Psoas muscle (tissue), 8 donors: Measurements from ENCODE around the gene TFF1. TPM values are rescaled to one million over a fixed set of nuclear protein-coding genes. Genes with fewer than 3 reads are reported as not detected.

Experiments used
- ATAC-seq, 4 donors: fragments of 200-7000 bp; cut with Tn5 transposase; one replicate each; pipeline ENCODE4 v1.9.1; 2020; ENCODE audit warnings: moderate library complexity in 3 of 4, mild to moderate bottlenecking in 2 of 4
- DNase-seq, 2 donors: peaks; one replicate each; pipeline ENCODE4 v3.0.0-alpha.2; 2020
- H3K27ac ChIP-seq: fragments of 200-600 bp; one replicate; pipeline ENCODE4 v1.8.0; 2022
- H3K27me3 ChIP-seq, 3 donors: fragments of 200-600 bp in 1 of 3; one replicate each; pipeline versions ENCODE4 v1.6.1 to v1.8.0; 2013 to 2022; ENCODE audit warnings: low read length in 2 of 3, mild to moderate bottlenecking in 2 of 3, moderate library complexity in 1 of 3; ENCODE audit not compliant: insufficient read depth in 3 of 3
- H3K36me3 ChIP-seq, 2 donors: fragments of 200-600 bp in 1 of 2; one replicate each; pipeline versions ENCODE4 v1.6.1 to v1.8.0; 2013 to 2022; ENCODE audit warnings: low read depth in 1 of 2, mild to moderate bottlenecking in 1 of 2, moderate library complexity in 1 of 2; ENCODE audit not compliant: insufficient read depth in 1 of 2
- H3K4me1 ChIP-seq: fragments of 200-600 bp; one replicate; pipeline ENCODE4 v1.8.0; 2022
- H3K4me3 ChIP-seq: fragments of 200-600 bp; one replicate; pipeline ENCODE4 v1.8.0; 2022; ENCODE audit warnings: mild to moderate bottlenecking
- H3K9me3 ChIP-seq: fragments of 200-600 bp; one replicate; pipeline ENCODE4 v1.8.0; 2022
- WGBS, 3 donors: extraction: QIAGEN DNeasy Blood & Tissue Kit; methylation state at CpG; one replicate each; pipeline versions ENCODE4 v1.1.6 to v1.1.7; 2013; 5-methylcytosine and 5-hydroxymethylcytosine counted together
- intact Hi-C, 2 donors: fragments of 100-400 bp; cut with DNase I; formaldehyde crosslinking; loops; one replicate each; pipeline versions ENCODE4 v1.11.0 to v1.14.2; 2022
- polyA plus RNA-seq, 3 donors: library from polyadenylated mRNA; stranded (reverse); fragments of 200-250 nt; gene quantifications; one replicate each; pipeline ENCODE4 v1.2.3, GENCODE V29; 2013
- total RNA-seq, 4 donors: library from RNA; stranded (reverse); fragmentation: NEBNext Ultra II Directional in 2 of 4; extraction: Animal tissue kit (Norgen Biotek cat#: 25700) in 2 of 4; gene quantifications; one replicate each; pipeline versions ENCODE4 v1.2.1 to v1.2.4, GENCODE V29; 2021 to 2023
- TF ChIP-seq, protein P1 (sequence below): fragments of 200-600 bp; IDR thresholded peaks from one replicate; pipeline ENCODE4 v1.8.0; 2022; ENCODE audit warnings: antibody characterized with exemption
- donor health status: healthy with polysubstance abuse.
- donor health status: DM: no; HTN: no; CAD: no; lungs with moderate emphysema.
- donor health status: Bipolar disorder and iron deficiency.
- donor health status: healthy.
- donor health status: DM: yes; HTN: yes; CAD: no.
- donor health status: DM: no; HTN: no; CAD: no.
- donor health status: DM: no; HTN: no; CAD: no.
- donor health status: DM: yes; HTN: yes; CAD: no.

The TFF1 gene
- total and polyA plus RNA-seq, 7 donors = 0.16 TPM; not detected in 6

DNA sequence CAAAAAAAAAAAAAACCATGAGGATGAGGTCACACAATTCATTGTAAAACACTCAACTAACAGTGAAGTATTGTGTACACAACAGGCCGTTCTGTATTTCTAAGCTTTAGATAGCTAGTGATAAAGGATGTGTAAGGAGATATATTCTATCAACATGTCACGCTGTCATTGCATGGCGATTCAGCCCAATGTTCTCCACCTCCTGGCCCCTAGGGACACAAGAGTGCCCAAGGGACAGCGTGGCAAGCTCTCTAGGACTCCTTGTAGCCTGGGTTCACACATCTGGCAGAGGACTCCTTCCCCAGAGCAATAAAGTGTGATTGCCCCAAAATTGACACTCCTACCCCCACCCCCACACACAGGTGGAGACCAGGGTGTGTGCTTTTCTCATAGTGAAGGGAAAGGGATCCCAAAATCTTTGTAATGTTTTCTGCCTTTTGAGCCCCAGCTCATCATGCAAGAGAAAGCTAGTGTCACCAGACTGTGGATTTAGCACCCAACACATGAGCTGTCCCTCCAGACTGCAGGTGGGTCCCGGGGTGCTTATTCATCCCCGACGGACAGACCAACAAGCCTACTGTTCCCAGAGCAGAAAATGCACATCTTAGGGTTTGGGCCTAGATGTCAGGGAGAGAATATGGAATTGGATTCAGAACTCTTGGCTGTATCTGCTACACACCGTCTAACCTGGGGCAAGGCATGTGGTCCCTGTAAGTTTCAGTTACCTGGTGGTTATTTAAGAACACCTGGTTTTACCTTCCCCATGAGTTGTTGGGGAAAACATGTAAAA, 18.0 kb upstream of the TFF1 start:
- peaks cover 0 to 15% (median 7%) of the 10 kb centered on the region in 3 donors for H3K27me3 ChIP-seq
- ATAC-seq (no peak), DNase-seq (peak in 1 of 2 donors; percentile 6)
- WGBS, 3 donors = 68 to 74% (median 73%) methylated on average over 8 of the region's 8 CpGs
- no peaks in the 10 kb centered on the region for H3K36me3 ChIP-seq
- H3K4me3 ChIP-seq = no peak overlapping the region
- TF ChIP-seq, protein P1, sequence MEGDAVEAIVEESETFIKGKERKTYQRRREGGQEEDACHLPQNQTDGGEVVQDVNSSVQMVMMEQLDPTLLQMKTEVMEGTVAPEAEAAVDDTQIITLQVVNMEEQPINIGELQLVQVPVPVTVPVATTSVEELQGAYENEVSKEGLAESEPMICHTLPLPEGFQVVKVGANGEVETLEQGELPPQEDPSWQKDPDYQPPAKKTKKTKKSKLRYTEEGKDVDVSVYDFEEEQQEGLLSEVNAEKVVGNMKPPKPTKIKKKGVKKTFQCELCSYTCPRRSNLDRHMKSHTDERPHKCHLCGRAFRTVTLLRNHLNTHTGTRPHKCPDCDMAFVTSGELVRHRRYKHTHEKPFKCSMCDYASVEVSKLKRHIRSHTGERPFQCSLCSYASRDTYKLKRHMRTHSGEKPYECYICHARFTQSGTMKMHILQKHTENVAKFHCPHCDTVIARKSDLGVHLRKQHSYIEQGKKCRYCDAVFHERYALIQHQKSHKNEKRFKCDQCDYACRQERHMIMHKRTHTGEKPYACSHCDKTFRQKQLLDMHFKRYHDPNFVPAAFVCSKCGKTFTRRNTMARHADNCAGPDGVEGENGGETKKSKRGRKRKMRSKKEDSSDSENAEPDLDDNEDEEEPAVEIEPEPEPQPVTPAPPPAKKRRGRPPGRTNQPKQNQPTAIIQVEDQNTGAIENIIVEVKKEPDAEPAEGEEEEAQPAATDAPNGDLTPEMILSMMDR = no peak
- no peaks in the 10 kb centered on the region for H3K4me1 ChIP-seq
- H3K9me3 ChIP-seq = no peaks in the 10 kb centered on the region
- no peak overlapping the region for H3K27ac ChIP-seq
- intact Hi-C loops = loop anchor here in 1 of 2 donors (10.0 kb wide), 1 partner anchor 240 kb away; no protein-coding TSS in a partner anchor

DNA sequence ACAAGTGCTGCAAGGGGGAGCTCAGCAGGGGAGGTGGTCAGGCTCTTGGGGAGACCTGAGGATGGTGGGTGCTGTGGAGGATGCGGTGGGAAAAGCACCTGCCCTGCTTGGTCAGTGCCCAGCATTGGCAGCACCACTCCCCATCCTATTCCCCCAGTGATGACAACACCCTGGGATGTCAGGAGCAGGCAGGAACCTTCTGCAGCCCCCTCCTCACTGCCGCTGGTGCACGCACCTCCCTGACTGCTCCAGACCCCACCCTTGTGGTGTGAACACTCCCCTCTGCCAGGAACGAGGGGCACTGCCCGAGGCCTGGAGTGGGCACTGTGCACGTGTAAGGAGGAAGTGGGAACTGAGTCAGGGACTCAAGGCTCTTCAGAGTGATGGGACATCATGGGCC, 17.0 kb upstream of the TFF1 start:
- Histone ChIP-seq H3K36me3 (no peaks in the 10 kb centered on the region), H3K4me1 (no peaks in the 10 kb centered on the region), H3K9me3 (no peaks in the 10 kb centered on the region), H3K4me3 (no peak overlapping the region), H3K27ac (no peak overlapping the region), H3K27me3 (peaks cover 0 to 11% (median 5%) of the 10 kb centered on the region in 3 donors)
- WGBS, 3 donors = 79 to 84% (median 79%) methylated on average over 6 of the region's 6 CpGs
- TF ChIP-seq, protein P1 = no peak
- intact Hi-C loops = loop anchor here in 1 of 2 donors (10.0 kb wide), 1 partner anchor 239 kb away; no protein-coding TSS in a partner anchor
- ATAC-seq (no peak), DNase-seq (peak in 1 of 2 donors; percentile 34)

DNA sequence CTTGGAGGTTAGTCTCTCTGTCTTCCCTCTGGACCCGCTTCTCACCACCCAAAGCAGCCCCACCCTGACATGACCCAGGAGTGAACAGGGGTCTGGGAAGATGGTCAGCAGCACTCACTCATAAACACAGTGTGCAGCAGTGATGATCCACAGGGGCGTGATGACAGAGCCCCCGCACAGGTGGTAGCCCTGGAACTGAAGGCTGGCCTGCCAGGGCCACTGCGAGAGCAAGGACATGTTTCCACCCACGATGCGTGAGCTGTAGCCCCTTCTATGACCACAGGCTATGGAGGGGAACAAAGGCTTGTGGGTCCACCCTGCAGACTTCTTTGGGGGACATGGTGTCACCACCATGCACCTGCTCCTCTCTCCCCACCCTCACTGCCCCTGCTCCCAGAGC, 16.6 kb upstream of the TFF1 start:
- DNase-seq = no peak
- no peaks in the 10 kb centered on the region for H3K9me3 ChIP-seq
- 88 to 91% (median 88%) methylated on average over 6 of the region's 6 CpGs for WGBS, 3 donors
- ATAC-seq = no peak
- no peak overlapping the region for H3K4me3 ChIP-seq
- H3K27me3 ChIP-seq = peaks cover 0 to 8% (median 5%) of the 10 kb centered on the region in 3 donors
- H3K27ac ChIP-seq = no peak overlapping the region
- intact Hi-C loops = loop anchor here in 1 of 2 donors (10.0 kb wide), 1 partner anchor 238 kb away; no protein-coding TSS in a partner anchor
- no peaks in the 10 kb centered on the region for H3K4me1 ChIP-seq
- no peaks in the 10 kb centered on the region for H3K36me3 ChIP-seq
- TF ChIP-seq, protein P1 = no peak

DNA sequence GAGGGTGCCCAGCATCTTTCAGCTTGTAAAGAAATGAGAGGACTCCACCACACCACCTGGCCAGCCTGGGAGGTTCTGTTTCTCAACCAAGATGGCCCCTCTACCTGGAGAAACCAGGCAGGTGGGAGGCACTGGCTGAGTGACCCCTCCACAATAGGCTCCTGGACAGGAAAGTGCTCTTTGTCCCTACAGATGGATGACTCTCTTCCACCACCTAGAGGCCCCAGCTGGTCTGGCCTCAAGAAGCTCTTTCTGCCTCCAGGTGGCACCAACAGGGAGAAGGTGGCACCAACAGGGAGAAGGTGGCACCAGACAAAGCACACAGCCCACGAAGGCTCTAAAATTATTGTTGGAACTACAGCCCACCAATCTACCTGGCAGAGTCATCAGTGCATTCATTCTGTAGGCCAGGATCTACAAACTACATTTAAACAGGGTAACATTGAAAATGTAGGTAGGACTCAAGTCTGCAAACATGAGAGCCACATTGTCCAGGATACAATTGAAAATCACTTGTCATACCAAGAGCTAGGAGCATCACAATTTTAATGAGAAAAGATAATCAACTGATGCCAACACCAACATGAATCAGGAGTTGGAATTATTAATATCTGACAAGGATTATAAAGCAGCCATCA, 15.1 kb upstream of the TFF1 start:
- Histone ChIP-seq H3K36me3 (no peaks in the 10 kb centered on the region), H3K4me3 (no peak overlapping the region), H3K27ac (no peak overlapping the region), H3K27me3 (peaks cover 0 to 10% (median 5%) of the 10 kb centered on the region in 3 donors), H3K9me3 (no peaks in the 10 kb centered on the region), H3K4me1 (no peaks in the 10 kb centered on the region)
- ATAC-seq (no peak), DNase-seq (no peak)
- TF ChIP-seq, protein P1 = peak; percentile 37
- WGBS, 3 donors = 44 to 60% (median 55%) methylated on average over 1 of the region's 1 CpG
- intact Hi-C loops = loop anchor here in 1 of 2 donors (10.0 kb wide), 1 partner anchor 237 kb away; no protein-coding TSS in a partner anchor
